GM19023 (cell line): ENCODE measurements around the gene CNTRL.
"Not testable (repeated sequence)": the region's sequence is repeated elsewhere in the genome, so short reads cannot be mapped to it uniquely, and the experiment has no call there.

ENCODE experiments used
- ATAC-seq: cut with Tn5 transposase; IDR thresholded peaks from one replicate; pipeline ENCODE4 v1.9.1; 2021; ENCODE audit warnings: mild to moderate bottlenecking, moderate library complexity; ENCODE audit not compliant: unreplicated experiment

Gene CNTRL

DNA sequence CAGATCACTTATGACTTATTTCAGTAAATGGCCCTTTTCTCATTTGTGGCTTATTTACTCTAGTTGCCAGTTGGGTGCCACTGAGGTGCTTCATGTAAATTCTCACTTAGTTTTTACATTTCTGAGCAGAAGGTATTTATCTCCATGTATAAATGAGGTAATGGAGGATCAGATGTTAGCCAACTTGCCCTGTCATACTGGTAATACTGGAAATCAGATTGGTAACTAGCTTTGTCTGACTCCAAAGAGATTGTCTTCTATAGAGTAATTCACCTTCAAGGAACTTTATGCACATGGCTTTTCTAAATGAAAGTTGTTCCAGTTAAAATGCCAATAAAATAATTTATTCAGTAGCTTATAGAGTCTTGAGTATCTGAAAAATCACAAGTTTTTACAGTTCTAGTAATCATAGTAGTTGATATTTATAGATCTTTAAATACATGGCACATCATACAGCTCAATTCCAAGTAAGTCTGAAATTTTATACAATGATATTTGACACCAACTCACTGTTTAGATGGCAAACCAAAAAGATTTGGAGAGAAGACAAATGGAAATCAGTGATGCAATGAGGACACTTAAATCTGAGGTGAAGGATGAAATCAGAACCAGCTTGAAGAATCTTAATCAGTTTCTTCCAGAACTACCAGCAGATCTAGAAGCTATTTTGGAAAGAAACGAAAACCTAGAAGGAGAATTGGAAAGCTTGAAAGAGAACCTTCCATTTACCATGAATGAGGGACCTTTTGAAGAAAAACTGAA is 98.2 kb downstream of the CNTRL start:
- ATAC-seq, result no peak

DNA sequence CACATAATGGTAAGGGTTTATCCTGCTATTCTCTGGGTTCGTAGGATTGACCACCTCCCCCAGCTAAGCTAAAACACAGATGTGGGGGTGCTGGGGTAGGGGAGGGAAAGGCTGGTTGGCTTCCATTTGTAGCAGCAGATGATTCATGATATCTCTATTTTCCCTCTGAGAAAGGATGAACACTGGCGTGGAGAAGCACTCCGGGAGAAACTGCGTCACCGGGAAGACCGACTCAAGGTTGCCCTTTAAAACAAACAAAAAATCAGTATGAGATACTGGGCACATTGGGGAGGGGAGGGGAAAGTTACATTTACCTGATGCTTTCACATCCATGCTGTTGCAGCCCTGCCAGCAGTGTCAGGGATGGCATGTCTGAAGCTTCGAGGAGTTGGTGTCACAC is 98.7 kb downstream of the CNTRL start:
- no peak for ATAC-seq

DNA sequence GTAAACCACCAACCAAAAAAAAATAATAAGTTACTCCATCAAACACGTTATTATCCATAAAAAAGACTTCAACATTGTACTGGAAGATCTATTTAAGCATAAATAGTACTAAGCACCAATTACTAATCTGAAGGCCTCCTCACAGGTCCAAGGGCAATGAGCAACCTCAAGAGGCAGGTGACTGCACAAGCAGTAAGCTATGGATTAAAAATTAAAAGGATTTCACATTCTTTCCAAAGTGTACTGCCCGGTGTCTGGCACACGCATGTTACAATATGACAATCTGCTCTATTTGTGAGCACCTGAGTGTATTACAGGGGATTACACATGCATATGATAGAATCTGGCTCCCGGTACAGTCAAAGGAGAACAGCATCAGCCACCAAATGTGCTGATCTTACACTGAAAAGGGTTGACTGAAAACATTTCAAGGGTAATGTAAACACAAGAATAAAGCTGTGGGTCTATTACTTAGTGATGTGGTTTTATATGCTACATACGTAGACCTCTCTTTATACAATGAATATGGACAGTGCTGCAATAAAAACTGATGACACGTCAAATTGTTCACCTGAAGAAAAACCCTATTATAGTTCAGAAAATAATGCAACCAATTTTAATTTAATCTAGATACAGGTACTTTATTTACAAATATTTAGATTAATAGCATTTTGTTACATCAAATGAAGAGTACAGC is 104.1 kb downstream of the CNTRL start:
- ATAC-seq, result no peak

DNA sequence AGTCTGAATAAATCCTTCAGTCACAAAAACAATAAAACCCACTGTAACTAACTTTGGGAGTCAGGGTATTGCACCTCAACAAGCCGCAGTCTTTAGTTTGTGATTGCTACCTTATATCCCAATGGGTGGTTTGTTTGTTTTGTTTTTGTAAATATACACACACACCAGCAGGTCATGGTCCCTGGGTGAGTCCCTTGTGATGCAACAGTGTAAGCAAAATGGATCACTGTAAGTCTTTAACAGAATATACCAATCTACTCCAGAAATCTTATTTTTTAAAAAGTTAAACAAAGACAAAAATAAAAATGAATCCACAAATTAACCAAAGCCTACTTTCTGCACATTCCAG is 104.6 kb downstream of the CNTRL start:
- not testable (repeated sequence) for ATAC-seq

DNA sequence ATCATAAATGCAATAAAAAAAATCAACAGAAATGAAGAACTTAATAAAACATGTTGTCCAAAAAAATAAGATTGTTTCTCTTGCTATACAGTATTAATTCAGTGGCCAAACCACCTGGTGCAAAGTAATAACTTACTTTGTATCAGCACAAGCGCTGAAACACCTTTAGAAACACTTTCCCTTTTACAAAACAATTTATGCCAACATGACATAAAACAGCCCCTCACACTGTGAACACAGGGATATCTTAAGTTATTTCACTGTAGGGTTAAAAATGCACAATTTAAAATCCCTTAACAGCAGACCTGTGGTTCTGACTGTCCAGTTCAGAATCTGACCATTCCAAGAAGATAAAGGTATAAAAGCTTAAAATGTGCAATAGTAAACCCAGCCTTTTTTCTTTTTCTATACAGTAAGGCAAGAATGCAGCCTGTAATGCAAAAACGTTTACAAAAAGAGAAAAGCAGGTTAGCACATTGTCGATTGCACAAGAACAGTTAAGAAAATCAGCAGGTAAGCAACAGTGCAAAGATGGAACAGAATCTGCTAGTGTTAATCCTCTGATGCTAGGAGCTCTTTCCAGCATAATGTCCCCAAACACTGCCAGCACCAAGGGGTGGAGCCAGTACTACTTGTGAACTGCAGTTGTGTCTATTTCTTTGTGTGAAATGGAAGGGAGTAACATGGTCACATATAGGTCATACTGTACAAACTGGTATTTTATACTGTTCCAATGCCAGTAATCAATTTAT is 105.4 kb downstream of the CNTRL start:
- ATAC-seq, result no peak

DNA sequence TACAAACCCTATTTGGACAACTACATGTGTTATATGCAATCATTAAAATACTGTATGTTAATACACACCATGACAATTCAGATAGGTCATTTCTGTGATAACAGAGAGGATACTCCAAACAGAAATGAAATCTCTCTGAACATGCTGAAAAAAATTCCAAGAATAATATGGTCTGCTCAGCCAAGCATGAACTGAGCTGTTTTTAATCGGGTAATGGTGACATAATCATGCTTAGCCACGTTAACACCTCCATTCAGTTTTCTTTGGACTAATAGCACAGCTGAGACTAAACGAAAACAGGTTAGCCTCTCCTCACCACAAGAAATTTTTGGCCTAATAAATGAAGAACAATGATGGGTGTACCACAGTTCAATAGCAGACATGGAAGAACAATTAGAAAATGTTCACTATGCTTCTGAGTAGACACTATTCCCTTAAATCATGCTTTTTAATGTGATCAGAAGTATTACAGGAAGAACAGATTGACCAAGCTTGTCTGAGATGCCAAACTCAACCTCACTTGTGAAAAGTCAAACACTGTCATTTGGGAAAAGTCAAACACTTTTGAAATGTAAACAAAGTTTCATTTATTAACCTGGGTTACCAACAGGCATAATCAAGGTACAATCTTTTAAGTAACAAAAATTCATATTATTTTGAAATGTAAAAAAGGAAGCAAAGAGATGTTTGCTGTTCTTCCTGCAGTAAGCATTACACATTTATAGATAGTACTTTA is 107.5 kb downstream of the CNTRL start:
- ATAC-seq, result no peak

DNA sequence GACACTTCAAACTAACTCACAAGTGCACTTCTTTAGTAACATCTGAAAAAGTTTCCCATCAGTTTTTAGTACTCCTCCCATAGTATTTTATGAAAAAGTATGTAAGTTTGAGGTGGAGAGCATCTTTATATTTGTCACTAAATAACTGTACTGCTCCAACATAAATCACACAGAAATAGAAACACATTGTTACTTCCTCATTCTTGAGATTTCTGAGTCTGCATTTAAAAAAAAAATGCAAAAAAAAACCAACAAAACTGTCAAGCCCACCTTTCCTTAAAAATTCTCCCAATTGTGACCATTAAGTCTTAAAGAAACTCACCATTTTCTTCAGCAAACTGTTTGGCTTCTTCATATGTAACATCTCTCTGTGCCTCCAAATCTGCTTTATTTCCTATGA is 108.2 kb downstream of the CNTRL start:
- no peak for ATAC-seq

DNA sequence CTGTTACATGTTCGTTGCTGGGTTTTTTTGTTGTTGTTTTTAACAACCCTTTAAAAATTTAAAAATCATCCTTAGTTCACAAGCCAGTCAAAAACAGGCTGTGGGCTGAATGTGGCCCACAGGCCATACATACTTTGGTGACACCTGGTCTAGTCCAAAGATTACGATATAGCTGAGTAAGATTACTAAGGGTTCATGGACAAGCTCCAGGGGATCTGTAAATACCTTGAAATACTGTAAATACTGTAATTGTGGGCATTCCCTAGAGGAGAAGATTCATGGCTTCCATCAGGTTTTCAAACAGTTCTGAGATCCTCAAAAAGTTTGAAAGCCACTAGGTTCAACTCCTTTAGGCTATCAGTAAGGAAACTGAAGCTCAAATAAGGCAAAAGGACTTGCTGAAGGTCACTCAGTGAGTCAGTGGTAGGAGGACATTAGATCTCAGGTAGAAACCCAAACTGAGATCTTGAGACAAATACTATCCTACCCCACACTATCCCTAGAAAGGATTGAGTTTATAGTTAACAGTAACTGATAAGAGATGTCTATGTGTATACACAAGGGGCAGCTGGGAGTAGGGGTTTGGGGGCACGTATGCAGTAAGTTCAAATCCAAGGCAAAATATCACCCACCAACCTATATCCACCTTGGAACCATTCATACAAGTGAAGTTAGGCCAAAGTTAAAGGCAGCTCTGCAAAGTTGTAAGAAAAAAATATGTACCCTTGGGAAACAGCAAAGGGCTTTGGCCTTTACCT is 109.1 kb downstream of the CNTRL start:
- no peak for ATAC-seq

DNA sequence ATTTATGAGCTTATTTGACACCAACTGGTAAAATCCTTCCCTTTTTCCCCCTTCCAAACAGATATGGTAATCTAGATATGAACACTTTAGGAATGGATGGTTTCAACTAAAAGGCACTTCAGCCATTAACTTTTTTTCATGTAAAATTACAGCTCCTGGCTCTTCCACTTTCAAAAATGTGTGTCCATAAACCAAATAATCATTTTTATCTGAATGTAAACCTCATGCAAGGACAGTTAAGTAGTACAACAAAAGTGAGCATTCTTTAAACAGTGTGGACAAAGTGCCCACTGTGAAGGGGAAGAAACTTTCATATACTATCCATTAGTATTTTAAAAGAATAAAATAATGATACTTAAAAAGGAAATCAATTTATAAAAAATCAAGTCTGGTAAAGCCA is 109.7 kb downstream of the CNTRL start:
- no peak for ATAC-seq

DNA sequence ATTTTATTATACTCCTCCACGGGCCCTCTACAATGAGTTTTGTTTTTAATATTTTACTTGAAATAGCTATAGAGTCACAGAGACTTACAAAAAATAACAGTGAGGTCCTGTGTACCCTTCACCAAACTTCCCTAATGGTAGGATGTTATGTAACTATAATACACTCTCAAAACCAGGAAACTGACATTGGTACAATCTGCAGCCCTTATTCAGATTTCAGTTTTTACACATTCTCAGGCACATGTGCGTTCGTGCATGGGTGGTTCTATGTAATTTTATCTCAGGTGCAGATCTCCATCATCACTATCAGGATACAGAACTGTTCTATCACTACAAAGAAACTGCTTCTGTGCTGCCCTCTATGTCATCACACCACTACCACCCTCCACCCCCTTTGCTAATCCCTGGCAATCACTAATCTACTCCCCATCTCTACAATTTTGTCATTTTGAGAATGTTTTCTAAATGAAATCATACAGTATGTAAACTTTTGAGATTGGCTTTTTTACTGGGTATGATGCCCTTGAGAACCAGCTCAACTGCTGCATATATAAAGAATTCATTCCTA is 110.5 kb downstream of the CNTRL start:
- ATAC-seq, result no peak

DNA sequence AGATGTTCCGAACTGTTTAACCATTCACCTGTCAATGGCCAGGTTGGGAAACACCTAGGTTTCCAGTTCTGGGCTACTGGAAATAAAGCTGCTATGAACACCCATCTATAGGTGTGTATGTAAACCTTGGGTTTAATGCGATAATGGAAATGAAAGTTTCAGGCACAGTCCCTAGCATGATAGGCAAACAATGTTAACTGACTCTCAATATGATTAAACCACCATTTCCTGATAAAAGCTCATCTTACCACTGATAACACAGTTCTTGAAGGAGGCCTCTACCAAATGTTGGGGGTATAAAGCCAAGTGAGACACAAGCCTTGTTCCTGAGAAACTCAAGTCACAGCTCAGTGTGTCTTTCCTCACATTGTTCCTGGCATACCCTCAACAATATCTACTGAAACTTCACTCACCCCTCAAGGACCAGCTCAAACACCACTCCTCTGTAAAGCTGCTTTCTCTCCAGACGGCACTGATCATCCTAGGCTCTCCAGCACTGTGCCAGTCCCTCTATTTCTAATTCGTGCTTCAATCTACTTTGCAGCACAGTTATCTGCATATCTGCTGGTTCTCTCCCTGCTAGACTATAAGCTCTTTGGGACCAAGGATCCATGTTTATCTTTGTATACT is 111.1 kb downstream of the CNTRL start:
- ATAC-seq, result no peak

DNA sequence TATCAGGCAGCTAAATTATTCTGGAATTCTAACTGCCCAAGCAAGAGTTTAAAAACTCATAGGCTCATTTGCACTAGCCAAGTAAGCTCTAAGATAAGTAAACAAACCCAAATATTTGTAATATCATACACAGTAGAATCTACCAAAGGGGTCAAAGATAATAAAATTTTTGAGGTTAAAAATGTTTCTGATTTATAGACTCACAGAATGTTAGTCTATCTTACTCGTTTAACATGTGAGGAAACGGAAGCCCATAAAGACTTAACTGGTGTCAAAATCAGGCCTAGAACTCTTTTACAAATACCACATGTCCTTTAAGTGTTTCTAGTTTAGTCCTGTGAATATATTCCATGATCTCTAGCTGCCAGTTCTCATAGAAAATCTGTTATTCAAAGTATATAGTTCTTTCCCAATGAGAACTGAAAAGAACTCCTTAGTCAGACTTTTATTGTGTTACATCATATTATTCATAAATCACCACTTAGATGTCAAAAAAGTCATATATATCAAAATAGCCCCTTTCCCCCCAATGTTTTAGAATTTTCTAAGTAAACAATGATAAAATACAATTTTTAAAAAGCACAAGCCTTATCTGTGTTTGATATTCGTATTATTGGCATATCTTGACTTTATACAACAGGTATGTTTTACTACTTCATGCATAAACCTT is 113.0 kb downstream of the CNTRL start:
- no peak for ATAC-seq

DNA sequence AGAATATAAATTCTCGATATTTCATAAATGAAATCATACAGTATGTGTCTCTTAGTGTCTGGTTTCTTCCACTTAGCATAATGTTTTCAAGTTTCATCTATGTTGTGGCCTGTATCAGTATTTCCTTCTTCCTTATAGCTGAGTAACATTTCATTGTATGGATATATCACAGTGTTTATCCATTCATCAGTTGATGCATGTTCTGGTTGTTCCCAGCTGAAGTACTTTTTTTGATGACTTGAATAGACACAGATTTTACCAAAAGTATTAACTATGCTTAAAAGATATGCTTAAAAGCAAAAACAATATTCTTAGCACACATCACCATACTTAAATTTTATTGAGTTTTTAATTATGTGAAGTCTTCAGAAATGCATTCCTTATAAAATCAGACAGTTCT is 114.3 kb downstream of the CNTRL start:
- no peak for ATAC-seq

DNA sequence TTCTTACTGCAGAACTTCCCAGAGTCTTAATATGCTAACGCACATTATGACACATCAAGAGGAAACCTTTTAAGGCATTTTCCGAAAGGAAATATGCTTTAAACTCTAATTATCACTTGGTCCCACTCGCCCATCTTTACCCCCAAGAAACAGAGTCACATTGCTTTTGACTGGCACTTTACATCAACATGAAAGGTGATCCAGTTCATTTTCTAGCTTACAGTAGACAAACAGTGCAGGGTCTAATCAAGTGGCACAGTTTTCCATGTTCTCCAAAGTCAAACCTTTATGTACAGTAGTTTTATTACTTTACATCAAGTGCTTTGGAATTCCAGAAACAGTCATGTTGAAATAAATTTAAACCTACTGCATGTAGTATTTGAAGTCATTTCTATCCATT is 114.9 kb downstream of the CNTRL start:
- no peak for ATAC-seq

DNA sequence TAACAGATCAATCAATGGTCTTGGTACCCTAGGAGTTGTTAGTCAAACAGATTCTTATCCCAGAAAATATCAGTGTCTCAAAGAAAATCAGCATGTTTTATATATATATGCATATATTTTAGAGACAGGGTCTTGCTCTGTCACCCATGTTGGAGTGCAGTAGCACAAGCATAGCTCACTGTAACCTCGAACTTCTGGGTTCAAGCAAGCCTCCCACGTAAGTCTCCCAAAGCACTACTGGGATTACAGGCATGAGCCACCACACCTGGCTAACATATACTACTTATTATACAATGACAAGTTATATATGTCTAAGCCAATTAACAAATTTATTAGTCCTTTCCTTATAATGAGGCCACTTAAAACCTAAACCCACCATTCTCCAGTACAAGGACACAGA is 116.5 kb downstream of the CNTRL start:
- no peak for ATAC-seq

DNA sequence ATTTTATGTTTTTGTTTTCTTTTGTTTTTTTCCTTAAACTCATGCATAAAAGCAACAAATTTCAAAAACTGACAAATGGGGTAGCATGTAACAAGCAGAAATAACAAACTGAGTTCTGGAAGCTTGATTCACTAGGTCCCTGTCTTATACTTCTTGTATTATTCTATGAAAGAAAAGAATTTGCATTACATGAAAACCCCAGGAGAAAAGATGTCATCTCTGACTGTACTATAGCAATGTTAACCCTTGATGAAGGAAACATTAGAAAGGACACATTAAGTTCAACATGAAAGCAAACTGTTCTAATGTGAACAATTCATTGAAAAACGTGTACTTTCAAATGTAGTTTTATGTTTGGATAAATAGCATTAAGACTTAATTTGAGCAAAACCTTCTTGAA is 117.8 kb downstream of the CNTRL start:
- no peak for ATAC-seq

DNA sequence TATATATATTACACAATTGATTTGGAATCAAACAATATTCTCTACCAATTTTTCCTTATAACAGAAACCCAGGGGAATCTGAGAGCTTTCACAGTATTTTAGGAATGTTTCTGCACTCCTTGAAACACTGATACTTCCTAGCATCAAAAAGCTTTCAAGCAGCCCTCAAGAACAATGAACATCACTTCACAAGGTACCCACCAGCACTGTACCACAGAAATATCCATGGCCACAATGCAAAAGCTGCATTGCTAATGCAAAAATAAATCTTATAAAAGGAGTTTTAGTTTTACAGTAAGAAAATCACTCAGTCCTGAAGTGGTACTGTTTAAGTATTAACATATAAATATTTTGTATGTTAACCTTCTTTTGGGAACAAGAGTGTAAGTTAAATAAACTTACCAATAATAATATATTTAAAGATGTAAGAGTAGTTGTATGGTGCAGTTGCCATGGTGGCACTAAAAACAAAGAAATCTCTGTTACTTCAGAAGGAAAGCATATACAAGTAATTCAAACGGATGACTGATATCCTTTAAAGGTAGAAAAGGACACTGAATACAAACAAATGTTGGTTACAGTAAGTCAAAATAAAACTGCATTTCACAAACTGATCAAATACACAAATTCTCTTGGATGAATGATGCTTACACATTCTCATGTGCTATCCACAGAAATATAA is 118.3 kb downstream of the CNTRL start:
- ATAC-seq, result no peak

DNA sequence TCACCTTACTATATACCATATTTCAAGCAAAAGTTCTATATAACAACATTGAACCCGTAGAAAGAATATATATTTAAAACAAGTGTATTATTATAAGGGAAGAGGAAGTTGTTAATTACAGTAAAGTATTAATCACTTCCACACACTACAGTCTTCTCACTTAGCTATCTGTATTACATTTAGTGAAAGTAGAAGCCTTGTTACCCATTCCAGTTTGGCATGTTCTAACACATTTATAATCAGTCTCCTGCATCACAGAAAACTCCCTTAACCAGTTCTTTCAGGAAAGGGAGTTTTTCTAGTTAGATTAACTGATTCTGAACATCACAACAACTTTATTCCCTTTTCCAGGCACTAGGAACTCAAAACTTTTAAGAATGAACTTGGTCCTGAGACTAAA is 120.0 kb downstream of the CNTRL start:
- no peak for ATAC-seq

DNA sequence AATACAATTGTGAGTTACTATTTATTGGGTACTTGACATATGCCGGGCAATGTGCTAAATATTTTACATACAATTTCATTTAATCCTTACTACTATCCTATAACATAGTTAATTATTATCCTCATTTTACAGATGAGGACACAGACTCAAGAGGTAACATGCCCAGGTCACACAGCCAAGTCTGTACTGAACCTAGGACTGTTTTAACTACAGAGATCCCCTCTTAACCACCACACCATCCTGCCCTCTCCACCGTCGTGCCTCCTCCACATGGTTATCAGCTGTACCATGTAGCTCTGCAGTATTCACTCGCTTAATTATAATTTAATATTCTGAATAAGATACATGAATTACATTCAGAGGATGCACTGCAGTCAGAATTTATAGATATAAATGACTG is 121.6 kb downstream of the CNTRL start:
- no peak for ATAC-seq
